Stimulated activated CD8-positive, alpha-beta memory T cell treated with anti-CD3 and anti-CD28 coated beads, Interleukin-15, amount 100 ng/mL, for 24 hours (primary cell): ENCODE results near the gene NCAPH2.
A peak's percentile ranks its signal among the peaks of the same experiment; 100 is the strongest.

ENCODE experiments used
- DNase-seq: peaks from one replicate; pipeline ENCODE4 v3.0.0-alpha.2; 2020; ENCODE audit warnings: low read depth

NCAPH2 gene

DNA sequence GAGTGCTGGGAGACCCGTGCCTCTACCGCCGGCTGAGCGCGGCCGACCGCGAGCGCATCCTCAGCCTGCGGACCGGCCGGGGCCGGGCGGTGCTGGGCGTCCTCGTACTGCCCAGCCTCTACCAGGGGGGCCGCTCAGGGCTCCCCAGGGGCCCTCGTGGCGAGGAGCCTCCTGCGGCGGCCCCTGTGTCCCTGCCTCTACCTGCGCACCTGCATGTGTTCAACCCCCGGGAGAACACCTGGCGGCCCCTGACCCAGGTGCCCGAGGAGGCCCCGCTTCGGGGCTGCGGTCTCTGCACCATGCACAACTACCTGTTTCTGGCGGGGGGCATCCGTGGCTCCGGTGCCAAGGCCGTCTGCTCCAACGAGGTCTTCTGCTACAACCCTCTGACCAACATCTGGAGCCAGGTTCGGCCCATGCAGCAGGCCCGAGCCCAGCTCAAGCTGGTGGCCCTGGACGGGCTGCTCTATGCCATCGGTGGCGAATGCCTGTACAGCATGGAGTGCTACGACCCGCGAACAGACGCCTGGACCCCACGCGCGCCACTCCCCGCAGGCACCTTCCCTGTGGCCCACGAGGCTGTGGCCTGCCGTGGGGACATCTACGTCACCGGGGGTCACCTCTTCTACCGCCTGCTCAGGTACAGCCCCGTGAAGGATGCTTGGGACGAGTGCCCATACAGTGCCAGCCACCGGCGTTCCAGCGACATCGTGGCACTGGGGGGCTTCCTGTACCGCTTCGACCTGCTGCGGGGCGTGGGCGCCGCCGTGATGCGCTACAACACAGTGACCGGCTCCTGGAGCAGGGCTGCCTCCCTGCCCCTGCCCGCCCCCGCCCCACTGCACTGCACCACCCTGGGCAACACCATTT, 41.1 kb downstream of the NCAPH2 start:
- DNase-seq: no peak

GRCh38 chr22:50550395-50550794, 42.4 kb downstream of the NCAPH2 start:
- no peak for DNase-seq

- DNase-seq: no peak
Measured at GRCh38 chr22:50551160-50551752, 43.2 kb downstream of the NCAPH2 start.

DNA sequence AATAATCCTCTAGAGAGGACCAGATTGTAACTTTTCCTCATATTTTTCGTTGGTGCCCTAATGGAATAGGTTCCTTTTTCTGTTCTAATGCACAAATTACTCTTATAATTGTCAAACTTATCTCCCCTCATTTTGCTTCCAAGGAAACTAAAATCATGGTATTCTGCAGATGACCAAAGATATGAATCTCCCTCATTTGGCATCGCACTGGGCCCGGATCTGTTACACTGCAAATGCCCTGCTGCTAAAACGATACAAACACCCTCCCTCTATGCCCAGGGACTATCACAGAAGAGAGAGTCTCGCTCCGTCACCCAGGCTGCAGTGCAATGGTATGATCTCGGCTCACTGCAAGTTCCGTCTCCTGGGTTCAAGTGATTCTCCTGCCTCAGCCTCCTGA, 45.3 kb downstream of the NCAPH2 start:
- no peak for DNase-seq

DNA sequence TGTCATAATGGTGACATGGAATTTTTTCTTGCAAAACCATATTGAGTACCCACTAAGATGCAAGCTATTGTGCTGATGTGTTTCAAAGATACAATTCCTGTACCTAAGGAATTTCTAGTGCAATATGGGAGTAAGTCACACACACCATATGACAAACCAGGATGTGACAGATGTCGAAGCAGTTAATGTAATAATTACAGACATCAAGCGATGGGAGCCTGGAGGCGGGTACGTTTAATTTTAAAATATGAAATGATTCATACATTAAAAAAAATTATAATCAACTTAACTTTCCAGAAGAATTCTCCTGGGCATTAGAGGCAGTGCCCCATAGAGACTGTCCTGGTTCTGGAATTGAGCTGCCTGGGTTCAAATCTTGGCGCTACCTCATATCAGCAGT, 48.7 kb downstream of the NCAPH2 start:
- DNase-seq: no peak

DNA sequence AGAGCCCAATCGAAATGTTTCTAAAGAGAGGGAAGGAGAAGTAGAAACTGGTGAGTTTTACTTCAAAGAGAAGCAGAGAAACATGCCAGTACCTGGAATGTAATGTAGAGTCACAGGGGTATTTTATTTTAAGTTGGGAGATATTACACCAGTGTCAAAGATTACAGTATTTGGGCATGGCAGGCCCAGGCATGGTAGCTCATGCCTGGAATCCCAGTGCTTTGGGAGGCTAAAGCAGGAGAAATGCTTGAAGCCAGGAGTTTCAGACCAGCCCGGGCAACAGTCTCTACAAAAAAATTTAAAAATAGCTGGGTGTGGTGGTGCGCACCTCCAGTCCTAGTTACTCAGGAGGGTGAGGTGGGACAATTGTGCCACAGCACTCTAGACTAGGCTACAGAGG, 52.0 kb downstream of the NCAPH2 start:
- no peak for DNase-seq

DNA sequence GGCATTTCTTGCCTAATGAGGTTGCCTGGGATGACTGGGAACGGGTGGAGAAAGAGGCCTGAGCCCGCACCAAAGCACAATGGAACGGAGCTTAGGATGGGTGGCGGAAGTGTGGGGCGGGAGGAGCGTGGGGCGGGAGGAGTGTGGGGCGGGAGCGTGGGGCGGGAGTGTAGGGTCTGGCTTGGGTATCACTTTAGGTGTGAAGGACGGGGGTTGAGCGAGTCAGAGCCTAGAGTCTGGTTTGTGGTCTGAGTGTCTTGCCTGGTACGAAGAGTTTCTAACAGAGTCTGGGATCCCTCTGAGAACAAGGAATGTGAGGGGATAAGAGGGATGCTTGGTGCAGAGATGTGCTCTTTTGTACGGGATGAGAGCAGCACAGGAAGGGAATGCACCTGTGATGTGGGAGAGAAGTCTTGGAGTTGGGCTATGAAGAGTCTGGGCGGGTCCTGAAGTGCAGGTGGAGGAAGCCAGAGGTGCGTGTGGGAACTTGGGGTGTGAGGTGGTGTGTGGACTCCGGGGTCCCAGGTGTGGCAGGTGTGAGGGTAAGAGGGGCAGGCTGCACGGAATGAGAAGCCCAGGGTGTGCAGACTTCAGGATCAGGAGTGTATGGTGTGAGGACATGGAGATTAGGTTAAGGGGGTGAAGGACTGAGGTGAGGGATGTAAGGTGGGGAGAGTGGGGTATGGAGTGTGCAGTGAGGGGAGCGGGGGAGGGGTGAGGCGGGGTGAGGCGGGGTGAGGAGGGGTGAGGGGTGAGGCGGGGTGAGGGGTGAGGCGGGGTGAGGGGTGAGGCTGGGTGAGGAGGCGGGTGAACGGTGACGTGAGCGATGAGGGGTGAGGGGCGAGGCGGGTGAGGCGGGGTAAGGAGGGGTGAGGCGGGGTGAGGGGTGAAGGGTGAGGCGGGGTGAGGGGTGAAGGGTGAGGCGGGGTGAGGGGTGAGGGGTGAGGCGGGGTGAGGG, 53.7 kb downstream of the NCAPH2 start:
- DNase-seq: no peak

GRCh38 chr22:50562523-50563412, 54.7 kb downstream of the NCAPH2 start, which contains the start of gene SYCE3:
Gene SYCE3, minus strand, starts transcription at chr22:50562919. Its CDS starts 6,514 bp downstream, at chr22:50556405.
- DNase-seq: peak; percentile 97

DNA sequence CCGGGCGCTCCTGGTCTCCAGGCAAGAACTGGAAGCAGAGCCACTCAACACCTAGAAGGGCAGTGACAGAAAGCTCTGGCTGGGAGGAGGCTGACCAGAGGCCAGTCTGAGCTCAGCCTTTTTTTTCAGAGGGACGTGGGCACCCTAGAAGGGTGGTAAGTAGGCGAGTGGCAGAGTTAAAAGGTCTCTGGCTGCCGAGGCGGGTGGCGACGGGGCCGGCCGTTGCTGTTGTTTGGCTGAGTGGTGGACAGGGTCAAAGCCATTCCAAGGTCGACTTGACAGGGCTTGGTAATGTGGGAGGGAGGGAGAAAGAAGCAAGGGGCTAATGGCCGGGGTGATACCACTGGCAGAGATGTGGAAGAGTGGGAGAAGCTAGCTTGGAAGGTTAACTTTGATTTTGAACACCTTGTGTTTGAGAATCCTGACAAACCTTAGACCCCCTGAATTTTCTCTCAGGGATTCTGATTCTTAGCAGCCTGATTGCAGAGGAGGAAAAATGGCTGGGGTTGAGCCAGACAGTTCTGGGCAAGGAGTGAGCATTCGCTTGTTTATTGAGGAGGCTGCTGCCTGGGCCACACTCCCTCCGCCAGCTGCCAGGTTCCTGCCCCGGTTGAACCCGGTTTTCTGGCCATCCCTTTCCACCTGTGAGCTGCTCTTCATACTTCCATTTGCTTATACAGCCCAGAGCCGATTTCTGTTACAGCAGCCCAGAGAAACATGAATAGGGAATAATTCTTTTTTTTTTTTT, 55.6 kb downstream of the NCAPH2 start:
- DNase-seq: no peak

DNA sequence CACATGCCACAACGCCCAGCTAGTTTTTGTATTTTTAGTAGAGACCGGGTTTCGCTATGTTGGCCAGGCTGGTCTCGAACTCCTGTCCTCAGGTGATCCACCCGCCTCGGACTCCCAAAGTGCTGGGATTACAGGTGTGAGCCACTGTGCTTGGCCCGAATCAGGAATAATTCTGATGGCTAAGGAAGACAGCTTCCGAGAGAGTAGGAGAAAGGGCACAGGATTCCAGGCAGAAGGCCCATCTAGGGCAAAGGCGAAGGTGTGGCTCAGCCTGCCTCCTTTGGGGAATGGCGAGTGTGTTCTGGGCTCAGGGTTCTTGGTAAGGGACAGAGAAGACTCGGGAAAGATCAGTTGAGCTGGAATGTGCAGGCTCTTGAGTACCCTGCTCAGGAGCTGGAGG, 56.3 kb downstream of the NCAPH2 start:
- no peak for DNase-seq

DNA sequence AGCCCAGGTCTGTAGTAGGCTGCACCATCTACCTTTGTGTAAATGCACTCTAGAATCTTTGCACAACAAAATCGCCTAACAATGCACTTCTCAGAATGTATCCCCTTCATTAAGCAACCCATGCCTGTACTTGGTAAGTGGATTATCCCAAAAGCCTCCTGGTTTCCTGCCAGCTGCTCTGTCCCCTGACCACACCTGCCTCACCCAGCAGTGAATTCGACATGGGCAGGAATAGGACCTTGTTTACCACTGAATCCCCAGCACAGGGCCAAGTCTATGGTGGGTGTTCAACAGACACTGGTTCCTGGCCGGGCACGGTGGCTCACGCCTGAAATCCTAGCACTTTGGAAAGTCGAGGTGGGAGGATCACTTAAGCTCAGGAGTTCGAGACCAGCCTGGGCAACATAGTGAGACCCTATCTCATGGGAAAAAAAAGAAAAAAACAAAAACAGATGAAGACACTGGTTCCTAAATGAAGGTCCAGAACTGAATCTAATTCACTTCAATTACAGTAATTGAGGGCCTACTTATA, 59.8 kb downstream of the NCAPH2 start:
- DNase-seq: no peak

GRCh38 chr22:50568626-50569025, 60.6 kb downstream of the NCAPH2 start:
- DNase-seq: no peak

GRCh38 chr22:50569041-50569459, 61.0 kb downstream of the NCAPH2 start:
- DNase-seq: no peak

- DNase-seq: no peak
Measured at GRCh38 chr22:50569896-50570535, 62.0 kb downstream of the NCAPH2 start.

- DNase-seq: no peak
Measured at GRCh38 chr22:50570861-50571260, 62.8 kb downstream of the NCAPH2 start.

GRCh38 chr22:50571264-50572175, 63.5 kb downstream of the NCAPH2 start:
- no peak for DNase-seq

- DNase-seq: no peak
Measured at GRCh38 chr22:50572965-50573364, 64.9 kb downstream of the NCAPH2 start.

DNA sequence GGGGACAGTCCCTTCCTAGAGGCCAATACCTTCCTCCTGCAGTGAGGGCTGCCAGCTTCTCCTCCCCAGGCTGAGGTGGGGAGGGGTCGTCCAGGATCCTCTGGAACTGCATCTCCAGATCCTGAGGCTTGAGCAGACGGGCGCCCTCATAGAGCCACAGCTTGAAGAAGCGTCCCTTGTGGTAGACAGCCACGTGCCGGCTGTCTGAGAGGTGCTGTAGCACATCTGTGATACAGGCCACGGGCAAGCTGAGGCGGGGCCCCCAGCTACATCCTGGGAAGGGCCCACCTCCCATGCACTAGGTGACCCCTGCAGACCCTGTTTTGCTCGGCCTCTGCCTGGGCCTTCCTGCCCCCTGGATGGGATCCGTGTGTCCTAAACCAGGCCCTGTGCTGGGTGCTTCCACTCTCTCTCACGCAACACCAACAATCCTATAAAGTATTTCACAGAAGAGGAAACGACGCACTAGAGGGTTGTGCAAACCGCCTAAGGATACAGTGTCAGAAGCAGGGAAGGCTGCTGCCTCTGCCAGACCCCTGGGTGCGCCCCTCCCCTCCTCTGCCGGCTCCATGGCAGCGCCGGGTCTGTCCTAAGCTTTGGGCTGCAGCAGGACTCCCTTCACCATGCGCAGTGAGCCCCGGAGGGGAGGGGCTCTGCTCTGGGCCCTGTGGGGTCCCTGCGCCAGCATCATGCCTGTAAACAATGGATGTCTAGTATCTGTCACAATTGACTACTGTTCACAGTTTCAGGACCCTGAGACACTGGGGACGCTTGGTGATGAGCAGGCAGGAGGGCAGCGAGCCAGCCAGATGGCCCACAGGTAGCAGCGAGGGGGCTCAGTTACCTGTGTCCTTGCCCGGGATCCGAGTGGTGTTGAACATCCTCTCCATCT, 65.7 kb downstream of the NCAPH2 start:
- DNase-seq: no peak
